Inflammatory macrophage (primary cell): Measurements from ENCODE around the gene CFAP161.

Source experiments
- DNase-seq, 2 donors: peaks; one replicate each; pipeline ENCODE4 v3.0.0-alpha.2; 2020 to 2022

The CFAP161 gene

DNA sequence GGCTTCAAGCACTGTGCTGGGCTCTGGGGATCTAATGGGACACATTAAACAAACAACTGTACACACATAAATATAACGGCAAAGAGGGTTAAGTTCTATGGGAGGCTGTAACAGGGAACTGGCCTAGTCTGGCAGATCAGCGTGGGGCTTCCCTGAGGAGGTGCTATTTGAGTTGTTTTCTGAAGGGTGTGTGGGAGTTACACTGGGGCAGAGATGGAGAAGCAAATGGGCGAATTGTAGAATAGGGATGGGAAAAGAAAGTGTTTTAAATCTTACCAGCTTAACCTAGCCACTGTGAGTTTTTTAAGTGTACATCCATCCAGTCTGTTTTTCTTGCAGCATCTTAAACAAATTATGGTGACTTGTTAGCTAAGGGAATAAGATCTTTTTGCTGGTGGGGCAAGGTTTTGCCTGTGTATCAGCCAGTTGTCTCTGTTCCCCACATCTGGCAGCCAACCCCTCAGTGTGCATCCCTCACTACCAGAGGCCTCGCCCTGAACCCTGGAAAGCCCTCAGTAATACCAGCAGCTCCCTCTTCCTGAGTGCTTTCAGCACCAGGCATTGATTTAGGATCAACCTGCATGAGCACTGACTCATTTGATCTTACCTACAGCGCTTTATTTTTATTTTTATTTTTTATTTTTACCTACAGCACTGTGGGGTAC lies 51.7 kb downstream of the CFAP161 start:
- peak in 1 of 2 donors; percentile 18 for DNase-seq

DNA sequence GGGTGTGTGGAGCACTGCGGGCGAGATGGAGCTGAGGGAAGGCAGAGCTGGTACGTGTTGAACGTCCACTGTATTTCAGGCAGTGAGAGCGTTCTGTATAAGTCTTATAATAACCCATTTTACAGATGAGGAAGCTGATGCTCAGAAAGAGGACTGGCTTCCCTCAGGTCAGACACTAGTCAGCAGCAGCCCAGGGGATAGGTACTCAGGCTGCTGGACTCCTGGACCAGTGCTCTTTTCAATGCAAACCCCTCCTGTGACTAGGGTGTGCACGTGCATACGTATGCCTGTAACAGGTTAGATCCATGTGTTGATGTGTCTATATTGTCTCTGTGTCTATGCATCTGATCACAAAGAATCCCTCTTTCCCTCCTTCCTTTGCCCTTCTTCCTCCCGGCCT lies 54.3 kb downstream of the CFAP161 start:
- no peak for DNase-seq

DNA sequence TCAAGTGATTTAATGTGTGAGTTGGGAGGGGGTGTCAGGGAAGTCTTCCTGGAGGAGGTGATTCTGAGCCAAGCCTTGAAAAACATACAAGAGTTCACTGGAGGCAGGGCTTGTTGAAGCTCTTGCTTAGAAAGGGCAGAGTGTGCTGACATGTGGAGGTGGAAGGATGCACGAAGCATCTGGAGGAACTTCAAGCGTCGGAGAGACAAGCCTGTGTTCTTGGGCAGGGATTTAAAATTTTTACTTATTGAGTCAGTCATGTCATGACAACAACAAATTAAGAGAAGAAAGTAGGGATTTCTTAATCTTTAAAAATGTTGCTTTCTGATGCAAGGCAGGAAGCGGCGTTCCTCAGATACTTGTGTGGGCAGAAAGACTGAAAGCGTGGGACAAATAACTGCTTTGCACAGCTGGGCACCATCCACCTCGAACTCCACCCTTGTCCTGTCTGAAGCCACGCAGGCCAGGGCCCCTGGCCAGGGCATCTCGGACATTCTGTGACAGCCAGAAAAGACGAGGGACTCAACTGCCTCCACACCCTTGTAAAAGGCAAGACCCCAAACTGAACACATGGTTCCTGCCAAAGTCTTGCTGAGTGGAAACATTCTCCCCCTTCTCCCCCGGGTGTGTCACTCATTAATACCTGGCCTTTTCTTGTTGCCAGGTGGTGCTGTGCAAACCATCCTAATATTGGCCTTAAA lies 55.7 kb downstream of the CFAP161 start:
- peak; percentile 84 to 91 for DNase-seq

DNA sequence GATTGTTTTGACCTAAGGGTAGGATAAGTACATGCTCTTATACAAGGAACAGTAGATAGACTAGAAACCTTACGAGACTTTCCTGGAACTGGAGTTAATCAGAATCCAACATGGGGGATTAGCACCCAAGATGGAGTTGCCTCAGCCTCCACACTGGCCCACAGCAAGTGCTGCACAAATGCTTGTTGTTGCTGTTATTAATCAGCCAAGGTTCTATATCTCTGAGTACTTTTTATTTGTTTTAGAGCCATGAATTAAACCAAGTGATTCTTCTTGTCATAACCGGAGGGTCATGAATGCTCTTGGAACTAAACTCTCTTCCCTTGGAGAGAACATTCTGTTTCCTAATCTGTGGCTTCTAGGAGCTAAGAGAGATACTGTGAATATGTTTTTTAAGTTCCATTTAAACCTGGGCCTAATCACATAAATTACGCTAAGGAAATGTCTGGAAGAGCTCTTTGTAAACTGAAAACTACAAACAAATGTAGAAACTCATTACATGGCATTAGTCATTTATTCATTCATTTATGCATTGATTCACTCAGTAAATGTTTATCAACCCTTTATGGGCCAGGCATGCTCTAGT lies 56.9 kb downstream of the CFAP161 start:
- DNase-seq = no peak

DNA sequence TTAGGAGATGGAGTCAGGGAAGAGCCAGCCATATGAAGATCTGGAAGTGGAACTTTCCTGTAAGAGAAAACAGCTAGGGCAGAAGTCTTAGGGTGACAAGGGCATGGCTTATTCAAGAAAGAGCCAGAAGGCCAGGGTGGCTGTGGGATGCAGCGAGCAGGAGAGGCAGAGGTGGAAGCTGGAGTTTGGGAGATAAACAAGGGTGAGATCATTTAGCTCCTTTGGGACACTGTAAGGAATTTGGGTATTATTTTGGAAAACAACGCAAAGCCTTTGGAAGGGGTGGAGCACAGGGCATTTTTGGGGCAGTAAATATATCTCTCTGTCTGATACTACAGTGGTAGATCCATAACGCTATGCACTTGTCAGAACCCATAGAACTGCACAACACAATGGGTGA lies 57.6 kb downstream of the CFAP161 start:
- no peak for DNase-seq

DNA sequence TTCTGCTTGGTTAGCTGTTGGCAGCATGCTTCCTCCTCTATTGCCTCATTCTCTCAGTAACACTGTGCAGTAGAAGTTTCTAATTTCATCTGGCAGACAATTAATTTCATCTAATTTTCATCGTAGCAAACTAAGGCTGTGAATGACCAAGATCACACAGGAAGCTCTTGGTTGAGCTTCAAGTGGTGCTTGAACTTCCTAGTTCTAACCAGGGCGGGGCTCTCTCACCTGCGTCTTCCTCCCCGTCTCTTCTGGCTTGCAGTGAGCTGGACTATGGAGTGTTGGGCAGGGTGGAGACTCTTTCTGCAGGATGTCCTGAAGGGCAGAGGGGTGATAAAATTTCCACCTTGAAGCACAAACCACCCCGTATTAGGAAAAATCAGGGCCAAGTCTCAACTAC lies 60.7 kb downstream of the CFAP161 start:
- no peak for DNase-seq

DNA sequence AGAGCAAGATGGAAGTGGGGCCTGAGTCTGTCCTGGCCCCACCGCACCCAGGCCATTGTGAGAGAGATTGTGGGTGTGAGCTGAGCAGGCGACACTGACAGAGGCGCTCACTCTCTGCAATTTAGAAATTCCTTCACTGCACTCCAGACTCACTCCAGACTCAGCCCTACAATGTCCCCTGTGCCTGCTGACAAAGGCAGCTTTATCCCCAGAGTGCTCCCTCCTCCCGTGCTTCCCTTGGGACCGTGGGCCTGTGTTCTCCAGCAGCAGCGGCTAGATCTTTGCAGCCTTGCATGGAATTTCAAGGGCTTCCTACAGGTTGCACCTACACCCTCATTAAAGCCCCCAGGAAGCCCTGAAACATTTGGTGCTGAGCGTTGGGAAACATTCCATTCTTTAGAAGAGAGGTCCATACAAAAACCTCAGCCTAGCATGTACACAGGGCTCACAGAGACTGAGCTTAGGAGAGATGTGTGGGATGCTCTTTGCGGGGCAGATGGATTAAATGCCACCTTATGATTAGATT lies 61.3 kb downstream of the CFAP161 start:
- no peak for DNase-seq

DNA sequence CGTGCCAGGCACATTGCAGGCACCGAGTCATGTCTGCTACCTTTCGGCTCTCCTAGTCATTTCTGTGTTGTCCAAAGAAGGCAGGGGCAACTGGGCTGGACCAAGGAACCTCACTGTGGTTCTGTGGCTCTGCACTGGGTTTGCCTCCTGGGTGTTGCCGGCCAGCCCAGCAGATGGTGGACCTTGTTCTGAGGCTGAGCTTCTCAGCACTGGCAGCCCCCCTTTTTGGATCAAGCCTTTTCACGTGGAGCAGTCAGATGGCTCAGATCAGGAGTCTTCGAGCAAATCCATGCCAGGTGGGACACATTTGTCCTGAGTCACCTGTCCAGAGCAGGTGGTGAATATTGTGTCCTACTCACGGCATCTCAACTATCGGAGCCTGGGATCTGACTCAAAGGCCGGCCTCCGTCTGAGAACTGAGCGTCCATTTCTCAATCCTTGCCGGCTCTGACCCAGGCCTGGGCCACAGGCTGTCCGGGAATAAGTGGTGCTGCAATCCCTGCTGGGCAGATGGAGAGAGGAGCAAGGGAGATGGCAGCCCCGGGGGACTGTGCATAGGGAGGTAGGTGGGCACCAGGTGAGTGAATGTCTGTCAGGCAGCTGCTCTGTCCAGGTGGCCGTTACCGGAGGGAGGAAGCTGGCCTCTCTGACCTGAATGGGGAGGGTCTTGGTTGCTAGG lies 62.6 kb downstream of the CFAP161 start, which contains the start of gene IL16:
TSS of gene IL16 (plus strand) at position 304 of the 679 bp plus-strand sequence. CDS start 28,521 bp downstream, outside the sequence.
- DNase-seq = no peak

DNA sequence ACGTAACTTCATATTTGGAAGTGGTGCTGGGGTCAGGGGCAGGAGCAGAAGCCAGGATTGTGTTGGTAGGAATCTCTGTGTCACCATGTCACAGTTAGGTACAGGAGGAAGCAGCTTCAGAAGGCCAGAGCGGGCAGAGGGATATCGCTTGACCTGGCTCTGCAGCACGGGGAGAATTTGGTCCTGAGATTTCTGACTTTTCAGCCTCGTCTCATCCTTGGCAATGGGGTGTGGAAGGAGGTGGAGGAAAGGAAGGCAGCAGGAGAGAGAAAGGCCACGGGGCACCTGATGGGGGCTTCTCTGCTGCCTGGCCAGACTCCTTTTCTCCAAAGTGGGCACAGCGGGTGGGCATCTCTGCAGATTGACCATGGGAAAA lies 63.2 kb downstream of the CFAP161 start:
- no peak for DNase-seq

DNA sequence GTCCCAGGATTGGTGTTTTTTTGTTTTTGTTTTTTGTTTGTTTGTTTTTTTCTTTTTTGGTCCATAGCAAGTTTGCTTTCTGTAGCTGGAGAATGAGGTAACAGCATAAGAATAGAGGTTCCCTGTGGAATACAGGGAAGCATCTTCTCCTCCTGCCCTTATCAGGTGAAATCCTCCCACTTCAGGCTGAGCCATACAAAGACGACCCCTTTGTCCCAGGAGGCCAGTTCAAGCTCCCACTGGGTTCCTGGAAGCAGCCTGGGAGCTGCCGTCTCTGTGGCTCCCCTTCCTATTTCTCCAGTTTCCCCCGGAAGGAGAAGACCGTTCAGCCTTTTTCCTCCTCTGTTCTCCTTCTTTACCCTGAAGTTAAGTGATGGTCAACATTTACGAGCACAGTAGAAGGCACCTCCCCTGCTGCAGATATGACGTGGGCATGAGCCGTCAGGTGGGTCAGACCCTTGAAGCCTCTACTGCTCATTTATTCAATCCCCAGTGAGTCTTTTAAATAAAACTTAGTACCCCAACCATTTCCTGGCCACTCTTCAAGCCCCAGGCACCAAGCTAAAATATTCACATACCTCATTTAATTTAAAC lies 63.7 kb downstream of the CFAP161 start:
- no peak for DNase-seq
